Measurements from ENCODE around the gene GM2A. TPM values are rescaled to one million over a fixed set of nuclear protein-coding genes. Genes with fewer than 3 reads are reported as not detected.

GM2A gene
- total and polyA plus RNA-seq, 2 of the 13 experiments (the other 11 are each of a cell fraction or from before 2014, with no cell fraction given) = 14.6 to 29.6 TPM

DNA sequence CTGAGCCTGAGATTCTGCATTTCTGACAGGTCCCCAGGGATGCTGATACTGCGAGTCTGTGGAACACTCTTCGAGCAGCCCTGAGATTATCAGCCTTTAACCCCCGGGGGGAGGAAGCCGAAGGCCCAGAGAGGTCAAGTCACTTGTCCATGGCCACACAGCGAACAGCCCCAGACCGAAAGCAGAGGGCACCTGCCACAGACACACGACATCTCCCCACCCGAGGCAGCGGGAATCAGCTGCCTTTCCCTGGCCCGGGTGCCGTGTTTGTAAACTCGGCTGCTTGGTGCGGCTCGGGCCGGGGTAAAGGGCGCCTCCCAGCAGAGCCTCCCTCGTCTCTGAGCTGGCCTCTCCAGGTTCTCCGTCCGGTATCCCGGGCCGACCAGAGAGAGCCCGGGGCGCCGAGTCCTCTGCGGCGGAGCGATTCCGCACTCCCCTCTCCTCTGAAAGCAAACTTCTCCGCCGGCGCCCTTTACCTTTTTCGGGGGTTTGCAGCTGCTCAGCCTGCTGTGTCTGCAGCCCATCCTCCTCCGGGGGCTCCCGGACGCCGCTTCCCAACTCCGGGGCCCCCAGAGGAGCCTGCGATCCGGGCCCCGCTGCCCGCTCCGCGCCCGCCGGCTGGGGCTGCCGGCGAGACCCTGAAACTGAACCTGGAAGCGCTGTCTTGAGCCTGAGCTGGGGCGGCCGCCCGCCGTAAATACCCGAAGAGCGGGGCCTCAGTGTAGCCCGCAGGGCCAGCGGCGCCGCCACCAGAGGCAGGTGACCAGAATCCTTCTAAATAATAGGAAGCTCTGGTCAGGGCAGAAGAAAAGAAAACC is 29.3 kb upstream of the GM2A start, which contains the start of gene CCDC69 (continued):
- TF ChIP-seq, protein P1, sequence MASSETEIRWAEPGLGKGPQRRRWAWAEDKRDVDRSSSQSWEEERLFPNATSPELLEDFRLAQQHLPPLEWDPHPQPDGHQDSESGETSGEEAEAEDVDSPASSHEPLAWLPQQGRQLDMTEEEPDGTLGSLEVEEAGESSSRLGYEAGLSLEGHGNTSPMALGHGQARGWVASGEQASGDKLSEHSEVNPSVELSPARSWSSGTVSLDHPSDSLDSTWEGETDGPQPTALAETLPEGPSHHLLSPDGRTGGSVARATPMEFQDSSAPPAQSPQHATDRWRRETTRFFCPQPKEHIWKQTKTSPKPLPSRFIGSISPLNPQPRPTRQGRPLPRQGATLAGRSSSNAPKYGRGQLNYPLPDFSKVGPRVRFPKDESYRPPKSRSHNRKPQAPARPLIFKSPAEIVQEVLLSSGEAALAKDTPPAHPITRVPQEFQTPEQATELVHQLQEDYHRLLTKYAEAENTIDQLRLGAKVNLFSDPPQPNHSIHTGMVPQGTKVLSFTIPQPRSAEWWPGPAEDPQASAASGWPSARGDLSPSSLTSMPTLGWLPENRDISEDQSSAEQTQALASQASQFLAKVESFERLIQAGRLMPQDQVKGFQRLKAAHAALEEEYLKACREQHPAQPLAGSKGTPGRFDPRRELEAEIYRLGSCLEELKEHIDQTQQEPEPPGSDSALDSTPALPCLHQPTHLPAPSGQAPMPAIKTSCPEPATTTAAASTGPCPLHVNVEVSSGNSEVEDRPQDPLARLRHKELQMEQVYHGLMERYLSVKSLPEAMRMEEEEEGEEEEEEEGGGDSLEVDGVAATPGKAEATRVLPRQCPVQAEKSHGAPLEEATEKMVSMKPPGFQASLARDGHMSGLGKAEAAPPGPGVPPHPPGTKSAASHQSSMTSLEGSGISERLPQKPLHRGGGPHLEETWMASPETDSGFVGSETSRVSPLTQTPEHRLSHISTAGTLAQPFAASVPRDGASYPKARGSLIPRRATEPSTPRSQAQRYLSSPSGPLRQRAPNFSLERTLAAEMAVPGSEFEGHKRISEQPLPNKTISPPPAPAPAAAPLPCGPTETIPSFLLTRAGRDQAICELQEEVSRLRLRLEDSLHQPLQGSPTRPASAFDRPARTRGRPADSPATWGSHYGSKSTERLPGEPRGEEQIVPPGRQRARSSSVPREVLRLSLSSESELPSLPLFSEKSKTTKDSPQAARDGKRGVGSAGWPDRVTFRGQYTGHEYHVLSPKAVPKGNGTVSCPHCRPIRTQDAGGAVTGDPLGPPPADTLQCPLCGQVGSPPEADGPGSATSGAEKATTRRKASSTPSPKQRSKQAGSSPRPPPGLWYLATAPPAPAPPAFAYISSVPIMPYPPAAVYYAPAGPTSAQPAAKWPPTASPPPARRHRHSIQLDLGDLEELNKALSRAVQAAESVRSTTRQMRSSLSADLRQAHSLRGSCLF (CRISPR knock-in tag; IDR thresholded peaks at IDR 0.05; ENCODE audit: borderline replicate concordance) = no peak
- TF ChIP-seq POLR2AphosphoS5 (IDR thresholded peaks at IDR 0.05; ENCODE audit: low read depth, low read length) (peak; percentile 57; the same call in 1 of the 2 replicates), SMARCE1 (IDR thresholded peaks at IDR 0.05; ENCODE audit: borderline replicate concordance) (no peak), ZNF350 (CRISPR knock-in tag; IDR thresholded peaks at IDR 0.05; ENCODE audit: borderline replicate concordance, low read depth) (peak; percentile 57; the same call in 1 of the 2 replicates), ZNF552 (CRISPR knock-in tag; IDR thresholded peaks at IDR 0.05; ENCODE audit: borderline replicate concordance) (no peak), ZNF75D (CRISPR knock-in tag; IDR thresholded peaks at IDR 0.05; ENCODE audit: borderline replicate concordance) (peak; percentile 26; the same call in 1 of the 2 replicates), SMC3 (IDR thresholded peaks at IDR 0.05; ENCODE audit: low read length) (no peak), MEIS1 (CRISPR knock-in tag; IDR thresholded peaks at IDR 0.05; ENCODE audit: borderline replicate concordance) (0 out of 2 replicates have a peak, but pooled peaks have one; percentile 22), HNF4A (CRISPR knock-in tag; IDR thresholded peaks at IDR 0.05) (0 out of 2 replicates have a peak, but pooled peaks have one; percentile 34), SETDB1 (CRISPR knock-in tag; IDR thresholded peaks at IDR 0.05; ENCODE audit: borderline replicate concordance) (no peak), TSC22D2 (CRISPR knock-in tag; IDR thresholded peaks at IDR 0.05; ENCODE audit: borderline replicate concordance) (no peak), ZMYM4 (CRISPR knock-in tag; IDR thresholded peaks at IDR 0.05) (peak; percentile 34; the same call in 1 of the 2 replicates), SOX6 (IDR thresholded peaks at IDR 0.05) (no peak), SOX6 (CRISPR knock-in tag; IDR thresholded peaks at IDR 0.05) (no peak), ZNF674 (CRISPR knock-in tag; IDR thresholded peaks at IDR 0.05; ENCODE audit: low read depth) (no peak), PRMT3 (CRISPR knock-in tag; IDR thresholded peaks at IDR 0.05; ENCODE audit: borderline replicate concordance, low read depth) (no peak)
- TF ChIP-seq, protein P2, sequence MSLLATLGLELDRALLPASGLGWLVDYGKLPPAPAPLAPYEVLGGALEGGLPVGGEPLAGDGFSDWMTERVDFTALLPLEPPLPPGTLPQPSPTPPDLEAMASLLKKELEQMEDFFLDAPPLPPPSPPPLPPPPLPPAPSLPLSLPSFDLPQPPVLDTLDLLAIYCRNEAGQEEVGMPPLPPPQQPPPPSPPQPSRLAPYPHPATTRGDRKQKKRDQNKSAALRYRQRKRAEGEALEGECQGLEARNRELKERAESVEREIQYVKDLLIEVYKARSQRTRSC (CRISPR knock-in tag; IDR thresholded peaks at IDR 0.05; ENCODE audit: low read depth) = no peak
- TF ChIP-seq, protein P3, sequence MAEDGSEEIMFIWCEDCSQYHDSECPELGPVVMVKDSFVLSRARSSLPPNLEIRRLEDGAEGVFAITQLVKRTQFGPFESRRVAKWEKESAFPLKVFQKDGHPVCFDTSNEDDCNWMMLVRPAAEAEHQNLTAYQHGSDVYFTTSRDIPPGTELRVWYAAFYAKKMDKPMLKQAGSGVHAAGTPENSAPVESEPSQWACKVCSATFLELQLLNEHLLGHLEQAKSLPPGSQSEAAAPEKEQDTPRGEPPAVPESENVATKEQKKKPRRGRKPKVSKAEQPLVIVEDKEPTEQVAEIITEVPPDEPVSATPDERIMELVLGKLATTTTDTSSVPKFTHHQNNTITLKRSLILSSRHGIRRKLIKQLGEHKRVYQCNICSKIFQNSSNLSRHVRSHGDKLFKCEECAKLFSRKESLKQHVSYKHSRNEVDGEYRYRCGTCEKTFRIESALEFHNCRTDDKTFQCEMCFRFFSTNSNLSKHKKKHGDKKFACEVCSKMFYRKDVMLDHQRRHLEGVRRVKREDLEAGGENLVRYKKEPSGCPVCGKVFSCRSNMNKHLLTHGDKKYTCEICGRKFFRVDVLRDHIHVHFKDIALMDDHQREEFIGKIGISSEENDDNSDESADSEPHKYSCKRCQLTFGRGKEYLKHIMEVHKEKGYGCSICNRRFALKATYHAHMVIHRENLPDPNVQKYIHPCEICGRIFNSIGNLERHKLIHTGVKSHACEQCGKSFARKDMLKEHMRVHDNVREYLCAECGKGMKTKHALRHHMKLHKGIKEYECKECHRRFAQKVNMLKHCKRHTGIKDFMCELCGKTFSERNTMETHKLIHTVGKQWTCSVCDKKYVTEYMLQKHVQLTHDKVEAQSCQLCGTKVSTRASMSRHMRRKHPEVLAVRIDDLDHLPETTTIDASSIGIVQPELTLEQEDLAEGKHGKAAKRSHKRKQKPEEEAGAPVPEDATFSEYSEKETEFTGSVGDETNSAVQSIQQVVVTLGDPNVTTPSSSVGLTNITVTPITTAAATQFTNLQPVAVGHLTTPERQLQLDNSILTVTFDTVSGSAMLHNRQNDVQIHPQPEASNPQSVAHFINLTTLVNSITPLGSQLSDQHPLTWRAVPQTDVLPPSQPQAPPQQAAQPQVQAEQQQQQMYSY (CRISPR knock-in tag; IDR thresholded peaks at IDR 0.05) = 0 out of 2 replicates have a peak, but pooled peaks have one; percentile 17
- TF ChIP-seq, protein P4, sequence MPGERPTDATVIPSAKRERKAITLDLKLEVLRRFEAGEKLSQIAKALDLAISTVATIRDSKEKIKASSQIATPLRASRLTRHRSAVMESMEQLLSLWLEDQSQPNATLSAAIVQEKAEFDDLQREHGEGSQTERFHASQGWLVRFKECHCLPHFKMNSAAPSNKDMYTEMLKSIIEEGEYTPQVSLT (CRISPR knock-in tag; IDR thresholded peaks at IDR 0.05; ENCODE audit: borderline replicate concordance, low read depth) = no peak
